Endodermal cell (in vitro differentiated cells): ENCODE data around the gene CORIN. TPM values are rescaled to one million over a fixed set of nuclear protein-coding genes. Genes with fewer than 3 reads are reported as not detected.
"Not testable (repeated sequence)": the region's sequence is repeated elsewhere in the genome, so short reads cannot be mapped to it uniquely, and the experiment has no call there.

ENCODE experiments used
- DNase-seq: peaks from one replicate; pipeline ENCODE4 v3.0.0-alpha.2; 2017
- H3K27ac ChIP-seq: 2 replicates; pipeline ENCODE4 v1.5.1; 2013; ENCODE audit warnings: mild to moderate bottlenecking, low read depth, low read length, moderate library complexity
- H3K27me3 ChIP-seq: 2 replicates; pipeline ENCODE4 v1.6.1; 2013; ENCODE audit warnings: mild to moderate bottlenecking, low read length, moderate library complexity; ENCODE audit not compliant: insufficient read depth, control insufficient read depth, poor library complexity, severe bottlenecking
- H3K36me3 ChIP-seq: 2 replicates; pipeline ENCODE4 v1.7.0; 2013; ENCODE audit warnings: mild to moderate bottlenecking, low read length, moderate library complexity; ENCODE audit not compliant: control insufficient read depth, insufficient read depth
- H3K4me1 ChIP-seq: one replicate; pipeline ENCODE4 v1.7.0; 2013; ENCODE audit warnings: low read length; ENCODE audit not compliant: control insufficient read depth, insufficient read depth
- H3K4me3 ChIP-seq: 2 replicates; pipeline ENCODE4 v1.5.1; 2013; ENCODE audit warnings: mild to moderate bottlenecking, low read length, moderate library complexity
- H3K9ac ChIP-seq: 2 replicates; pipeline ENCODE4 v1.6.1; 2013; ENCODE audit warnings: mild to moderate bottlenecking, low read length, moderate library complexity; ENCODE audit not compliant: poor library complexity, severe bottlenecking; ENCODE audit errors: extremely low read depth
- H3K9me3 ChIP-seq: 2 replicates; pipeline ENCODE4 v1.6.1; 2013; ENCODE audit warnings: mild to moderate bottlenecking, low read length, moderate library complexity; ENCODE audit not compliant: control insufficient read depth
- H3K27ac Mint-ChIP-seq: 2 replicates; pipeline ENCODE4 v1.8.0; 2020; ENCODE audit warnings: mixed read lengths
- H3K27me3 Mint-ChIP-seq: 2 replicates; pipeline ENCODE4 v1.8.0; 2021; ENCODE audit warnings: mild to moderate bottlenecking, mixed read lengths; ENCODE audit not compliant: insufficient read depth
- H3K36me3 Mint-ChIP-seq: 2 replicates; pipeline ENCODE4 v1.8.0; 2020; ENCODE audit warnings: low read depth, mixed read lengths
- H3K4me1 Mint-ChIP-seq: 2 replicates; pipeline ENCODE4 v1.8.0; 2020; ENCODE audit warnings: mixed read lengths
- H3K4me3 Mint-ChIP-seq: 2 replicates; pipeline ENCODE4 v1.8.0; 2020; ENCODE audit warnings: mild to moderate bottlenecking, moderate library complexity, mixed read lengths
- H3K9me3 Mint-ChIP-seq: 2 replicates; pipeline ENCODE4 v1.8.0; 2020; ENCODE audit warnings: mild to moderate bottlenecking, mixed read lengths
- CTCF ChIP-seq: fragments of 200-600 bp; sonication (generic); conservative IDR thresholded peaks from 2 replicates; pipeline ENCODE4 v1.5.0; 2021; ENCODE audit warnings: antibody characterized with exemption, mild to moderate bottlenecking
- WGBS, 2 experiments: methylation state at CpG; one replicate each; pipeline versions ENCODE4 v1.1.5 to v1.1.7; 2013; ENCODE audit warnings: missing lambda C conversion rate in 2 of 2, mixed read lengths in 1 of 2; ENCODE audit not compliant: insufficient coverage in 1 of 2, insufficient read length in 1 of 2; 5-methylcytosine and 5-hydroxymethylcytosine counted together
- total RNA-seq, 2 donors: library from RNA; stranded (reverse); fragmentation: NEBNext Ultra II Directional in 1 of 2; extraction: Animal tissue kit (Norgen Biotek cat#: 25700) in 1 of 2; gene quantifications; 2 replicates in 1 of 2; 3 replicates in 1 of 2; pipeline ENCODE4 v1.2.1, GENCODE V29; 2021

CORIN gene
- total RNA-seq, 2 donors from 2014 or later, result 0.53 TPM; not detected in 1

- H3K36me3 Mint-ChIP-seq, result no peaks in the 10 kb centered on the region
- 97 to 100% methylated on average over 1 of the region's 1 CpG for WGBS, 2 experiments
- no peaks in the 10 kb centered on the region for H3K36me3 ChIP-seq
- no peak overlapping the region for H3K27ac Mint-ChIP-seq
- no peak overlapping the region for H3K9ac ChIP-seq
- H3K27ac ChIP-seq, result no peak overlapping the region
- no peaks in the 10 kb centered on the region for H3K4me1 ChIP-seq
- H3K9me3 Mint-ChIP-seq, result no peaks in the 10 kb centered on the region
- no peaks in the 10 kb centered on the region for H3K27me3 ChIP-seq
- H3K9me3 ChIP-seq, result no peaks in the 10 kb centered on the region
- no peaks in the 10 kb centered on the region for H3K4me1 Mint-ChIP-seq
- TF ChIP-seq CTCF, result no peak
- H3K27me3 Mint-ChIP-seq, result peaks cover under 1% of the 10 kb centered on the region
- no peak overlapping the region for H3K4me3 Mint-ChIP-seq
- no peak overlapping the region for H3K4me3 ChIP-seq
- DNase-seq, result no peak
These were observed 142.6 kb downstream of the CORIN start for GRCh38 chr4:47695260-47695659.

GRCh38 chr4:47694322-47694721 is 143.5 kb downstream of the CORIN start:
- no peaks in the 10 kb centered on the region for H3K4me1 Mint-ChIP-seq
- no peaks in the 10 kb centered on the region for H3K4me1 ChIP-seq
- no peak overlapping the region for H3K27ac Mint-ChIP-seq

GRCh38 chr4:47692691-47693090 is 145.2 kb downstream of the CORIN start:
- H3K27me3 Mint-ChIP-seq, result no peaks in the 10 kb centered on the region

More at GRCh38 chr4:47694322-47694721, 143.5 kb downstream of the CORIN start:
- WGBS, 2 experiments, result 91 to 100% methylated on average over 1 of the region's 1 CpG
- H3K9me3 Mint-ChIP-seq, result no peaks in the 10 kb centered on the region
- no peak overlapping the region for H3K4me3 Mint-ChIP-seq
- H3K27me3 ChIP-seq, result no peaks in the 10 kb centered on the region
- no peak overlapping the region for H3K4me3 ChIP-seq
- TF ChIP-seq CTCF, result no peak
- no peak overlapping the region for H3K9ac ChIP-seq
- DNase-seq, result no peak
- no peaks in the 10 kb centered on the region for H3K9me3 ChIP-seq
- H3K36me3 ChIP-seq, result no peaks in the 10 kb centered on the region
- H3K27me3 Mint-ChIP-seq, result no peaks in the 10 kb centered on the region
- H3K27ac ChIP-seq, result no peak overlapping the region
- no peaks in the 10 kb centered on the region for H3K36me3 Mint-ChIP-seq

GRCh38 chr4:47691757-47692383 is 146.0 kb downstream of the CORIN start:
- not testable (repeated sequence) for H3K9ac ChIP-seq, H3K4me3 Mint-ChIP-seq, H3K27ac Mint-ChIP-seq, H3K27ac ChIP-seq, H3K27me3 Mint-ChIP-seq, DNase-seq, H3K4me1 Mint-ChIP-seq, H3K9me3 ChIP-seq, H3K9me3 Mint-ChIP-seq, H3K36me3 ChIP-seq, H3K4me1 ChIP-seq, H3K4me3 ChIP-seq, H3K36me3 Mint-ChIP-seq, H3K27me3 ChIP-seq
- WGBS, 2 experiments, result 87 to 100% methylated on average over 1 of the region's 1 CpG

More at GRCh38 chr4:47692691-47693090, 145.2 kb downstream of the CORIN start:
- Histone ChIP-seq H3K9ac (no peak overlapping the region), H3K27ac (no peak overlapping the region), H3K9me3 (no peaks in the 10 kb centered on the region), H3K4me1 (no peaks in the 10 kb centered on the region), H3K4me3 (no peak overlapping the region), H3K36me3 (no peaks in the 10 kb centered on the region), H3K27me3 (no peaks in the 10 kb centered on the region)
- Mint-ChIP-seq H3K4me3 (no peak overlapping the region), H3K27ac (no peak overlapping the region), H3K9me3 (no peaks in the 10 kb centered on the region), H3K4me1 (no peaks in the 10 kb centered on the region), H3K36me3 (no peaks in the 10 kb centered on the region)
- DNase-seq, result no peak
- TF ChIP-seq CTCF, result no peak
- WGBS, 2 experiments, result 85 to 90% methylated on average over 5 to 7 of the region's 7 CpGs
